AG09309 (cell line): ENCODE data around the gene MDP1.

Source experiments
- DNase-seq: peaks from one replicate; pipeline ENCODE4 v3.0.0-alpha.2; 2010; ENCODE audit warnings: low read depth
- H3K4me3 ChIP-seq: 2 replicates; pipeline ENCODE4 v1.5.1; 2011; ENCODE audit warnings: mild to moderate bottlenecking, low read depth, low read length, moderate library complexity; ENCODE audit not compliant: control insufficient read depth
- TF ChIP-seq, protein P1 (sequence below): IDR thresholded peaks from 2 replicates; pipeline ENCODE4 v1.5.1; 2011; ENCODE audit warnings: mild to moderate bottlenecking, low read depth, low read length, inconsistent platforms; ENCODE audit not compliant: insufficient read depth, control insufficient read depth; ENCODE audit errors: missing control alignments

The MDP1 gene

DNA sequence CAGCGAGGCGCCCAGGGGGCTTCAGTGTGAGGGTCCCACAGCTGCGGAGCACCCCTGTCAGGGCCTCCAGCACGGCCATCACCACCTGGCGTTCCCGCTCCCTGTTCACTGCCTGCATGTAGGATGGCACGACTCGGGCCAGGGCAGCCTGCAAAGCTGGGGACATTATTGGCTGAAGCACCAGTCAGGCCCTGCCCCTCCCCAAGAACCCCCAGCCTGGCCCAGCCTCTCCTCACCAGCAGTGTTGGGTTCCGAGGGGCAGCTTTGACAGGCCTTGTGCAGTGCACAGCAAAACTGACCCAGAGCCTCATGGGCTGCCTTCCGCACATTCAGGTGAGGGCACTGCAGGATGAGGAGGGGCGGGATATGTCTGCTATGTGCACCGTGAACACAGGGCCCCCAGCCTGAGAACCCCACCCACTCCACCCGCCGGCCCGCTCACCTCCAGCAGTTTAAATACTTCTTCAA is 32.8 kb downstream of the MDP1 start:
- TF ChIP-seq, protein P1, sequence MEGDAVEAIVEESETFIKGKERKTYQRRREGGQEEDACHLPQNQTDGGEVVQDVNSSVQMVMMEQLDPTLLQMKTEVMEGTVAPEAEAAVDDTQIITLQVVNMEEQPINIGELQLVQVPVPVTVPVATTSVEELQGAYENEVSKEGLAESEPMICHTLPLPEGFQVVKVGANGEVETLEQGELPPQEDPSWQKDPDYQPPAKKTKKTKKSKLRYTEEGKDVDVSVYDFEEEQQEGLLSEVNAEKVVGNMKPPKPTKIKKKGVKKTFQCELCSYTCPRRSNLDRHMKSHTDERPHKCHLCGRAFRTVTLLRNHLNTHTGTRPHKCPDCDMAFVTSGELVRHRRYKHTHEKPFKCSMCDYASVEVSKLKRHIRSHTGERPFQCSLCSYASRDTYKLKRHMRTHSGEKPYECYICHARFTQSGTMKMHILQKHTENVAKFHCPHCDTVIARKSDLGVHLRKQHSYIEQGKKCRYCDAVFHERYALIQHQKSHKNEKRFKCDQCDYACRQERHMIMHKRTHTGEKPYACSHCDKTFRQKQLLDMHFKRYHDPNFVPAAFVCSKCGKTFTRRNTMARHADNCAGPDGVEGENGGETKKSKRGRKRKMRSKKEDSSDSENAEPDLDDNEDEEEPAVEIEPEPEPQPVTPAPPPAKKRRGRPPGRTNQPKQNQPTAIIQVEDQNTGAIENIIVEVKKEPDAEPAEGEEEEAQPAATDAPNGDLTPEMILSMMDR, result no peak
- H3K4me3 ChIP-seq, result no peak overlapping the region
- DNase-seq, result no peak

DNA sequence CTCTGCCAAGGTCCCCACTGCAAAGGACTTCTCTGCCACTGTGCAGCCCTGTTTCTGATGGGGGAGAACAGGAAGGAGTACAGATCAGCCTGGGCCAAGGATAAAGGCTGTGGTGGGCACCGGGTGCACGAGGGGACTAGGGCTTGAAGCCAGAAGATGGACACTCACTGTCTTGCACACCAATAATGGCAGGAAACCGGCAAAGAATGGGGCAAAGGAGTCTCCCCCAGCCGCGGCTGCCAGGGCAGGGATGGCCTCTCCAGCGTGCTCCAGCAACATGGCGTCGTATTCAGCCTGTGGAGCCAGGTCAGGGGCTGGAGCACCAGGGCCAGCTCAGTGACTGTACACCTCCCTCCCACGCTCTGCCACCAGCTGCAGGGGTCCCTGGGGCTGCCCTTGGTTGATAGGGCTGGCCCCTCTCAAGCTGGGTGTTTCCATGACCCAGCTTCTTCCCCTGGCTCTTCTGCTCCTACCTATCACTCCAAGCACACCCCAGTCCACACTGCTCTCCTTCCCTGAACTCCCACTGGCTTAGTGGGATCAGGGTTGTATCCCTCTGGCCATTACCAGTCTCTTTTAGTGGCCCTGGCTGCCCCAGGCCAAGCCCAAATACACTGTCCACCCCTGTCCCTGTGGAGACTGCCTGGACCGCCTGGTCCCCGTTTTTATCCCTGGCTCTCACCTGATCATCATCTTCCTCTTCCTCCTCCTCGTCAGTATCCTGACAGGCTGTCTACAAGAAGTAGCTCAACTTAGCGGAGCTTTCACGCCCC is 33.6 kb downstream of the MDP1 start:
- H3K4me3 ChIP-seq, result no peak overlapping the region
- TF ChIP-seq, protein P1, result no peak
- DNase-seq, result no peak

DNA sequence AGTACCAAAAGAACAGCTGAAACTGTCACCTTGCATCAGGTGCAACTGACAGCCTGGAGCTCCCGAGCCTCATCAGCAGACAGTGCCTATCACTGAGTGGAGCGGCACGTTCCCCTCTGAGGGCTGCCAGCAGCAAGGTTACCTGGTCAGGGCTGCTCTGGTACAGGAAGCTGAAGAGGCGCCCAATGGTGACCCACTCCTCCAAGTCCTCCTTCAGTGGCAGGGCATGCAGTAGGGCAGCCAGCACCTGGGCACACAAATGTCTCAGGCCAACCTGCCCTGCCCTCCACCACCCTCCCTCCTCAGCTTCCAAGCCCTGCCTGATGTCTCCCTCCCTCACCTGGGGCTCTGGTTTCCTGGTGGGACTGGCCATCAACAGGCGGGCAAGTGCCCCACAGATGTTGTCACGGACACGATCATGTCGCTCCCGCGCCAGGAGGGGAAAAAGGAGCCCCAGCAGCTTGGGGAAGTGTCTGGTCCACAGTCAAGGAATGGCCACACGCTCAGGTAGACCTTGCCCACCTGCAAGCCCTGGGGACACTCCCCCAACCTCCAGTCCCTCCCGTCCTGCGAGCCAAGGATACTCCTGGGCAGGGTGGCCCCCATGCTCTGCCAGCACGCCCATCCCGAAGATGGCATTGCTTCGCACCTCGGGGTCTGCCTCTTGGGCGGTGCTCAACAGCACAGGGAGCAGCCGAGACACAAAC is 34.3 kb downstream of the MDP1 start:
- no peak overlapping the region for H3K4me3 ChIP-seq
- TF ChIP-seq, protein P1, result no peak
- no peak for DNase-seq

DNA sequence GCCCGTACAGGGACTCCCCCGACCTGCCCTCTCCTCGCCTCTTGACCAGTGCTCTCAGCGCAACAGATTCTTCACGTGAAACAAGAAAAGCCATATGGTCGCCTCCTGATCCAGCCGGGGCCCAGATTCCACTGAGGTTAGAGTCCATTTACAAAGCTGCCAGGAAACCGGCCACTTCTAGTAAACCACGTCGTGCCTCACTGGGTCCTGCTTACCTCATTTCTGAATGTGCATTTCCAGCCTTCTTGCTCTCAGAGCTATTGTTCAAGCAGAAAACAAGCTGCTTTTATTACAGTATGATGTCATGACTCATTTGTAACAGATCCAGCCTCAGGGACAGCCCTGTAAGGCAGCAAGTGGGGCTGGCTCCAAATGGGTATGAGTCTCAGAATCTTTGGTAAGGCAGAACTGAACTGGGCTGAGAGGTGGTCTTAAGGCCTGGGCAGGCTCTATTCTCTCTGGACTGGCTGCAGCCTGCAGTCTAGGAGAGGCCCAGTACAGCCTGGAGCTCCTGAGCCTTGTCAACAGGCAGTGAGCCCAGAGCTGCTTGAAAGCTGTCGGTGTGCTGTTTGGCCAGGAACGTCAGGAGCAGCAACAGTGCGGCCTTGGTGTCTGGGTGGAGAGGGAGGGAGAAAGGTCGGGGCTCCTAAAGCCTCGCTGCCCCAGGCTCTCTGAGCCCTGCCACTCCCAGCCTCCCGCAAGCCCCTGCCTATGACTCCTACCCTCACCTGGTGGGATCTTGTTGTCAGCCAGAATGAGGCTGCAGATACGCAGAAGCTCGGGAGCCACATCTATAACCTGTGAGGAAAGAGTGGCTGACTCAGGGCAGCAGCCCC is 35.7 kb downstream of the MDP1 start:
- TF ChIP-seq, protein P1, result no peak
- DNase-seq, result peak; percentile 79

DNA sequence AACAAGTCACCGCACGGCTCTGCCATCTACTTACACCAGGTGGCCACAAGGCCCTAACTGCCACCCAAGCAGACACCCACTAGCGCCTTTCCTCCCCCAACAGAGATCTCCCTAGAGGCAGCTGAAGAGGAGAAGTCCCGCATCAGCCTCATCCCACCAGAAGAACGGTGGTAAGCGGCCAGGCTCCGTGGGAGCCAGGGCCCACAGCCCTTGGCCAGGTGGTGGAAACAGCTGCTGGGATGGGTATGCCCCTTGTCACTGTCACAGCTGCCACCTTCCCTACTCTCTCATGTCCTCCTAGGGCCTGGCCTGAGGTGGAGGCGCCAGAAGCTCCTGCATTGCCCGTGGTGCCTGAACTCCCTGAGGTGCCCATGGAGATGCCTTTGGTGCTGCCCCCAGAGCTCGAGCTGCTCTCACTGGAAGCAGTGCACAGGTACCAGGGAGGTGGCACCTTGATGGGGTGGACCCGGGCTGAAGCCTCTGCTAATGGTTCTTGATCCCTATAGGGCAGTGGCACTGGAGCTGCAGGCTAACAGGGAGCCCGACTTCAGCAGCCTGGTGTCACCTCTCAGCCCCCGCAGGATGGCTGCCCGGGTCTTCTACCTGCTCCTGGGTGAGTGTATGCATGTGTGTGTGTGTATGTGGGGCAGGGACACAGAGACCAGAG is 36.4 kb downstream of the MDP1 start:
- TF ChIP-seq, protein P1, result no peak
- no peak overlapping the region for H3K4me3 ChIP-seq
- no peak for DNase-seq

More for the DNA sequence above, 35.7 kb downstream of the MDP1 start:
- H3K4me3 ChIP-seq, result no peak overlapping the region
